GM12873 (cell line): ENCODE measurements around the gene MCU.

Experiments
- CTCF ChIP-seq: IDR thresholded peaks from 2 replicates; pipeline ENCODE4 v1.5.1; 2012; ENCODE audit warnings: low read depth, mild to moderate bottlenecking, moderate library complexity, low read length, control low read depth; ENCODE audit not compliant: insufficient read depth; ENCODE audit errors: missing control alignments

The MCU gene

GRCh38 chr10:72772031-72772430 is 80.1 kb downstream of the MCU start:
- no peak for TF ChIP-seq CTCF

- TF ChIP-seq CTCF = no peak
Observed at GRCh38 chr10:72779874-72780273, 87.9 kb downstream of the MCU start.

- TF ChIP-seq CTCF = no peak
Observed at GRCh38 chr10:72782649-72783330, 90.8 kb downstream of the MCU start.

- no peak for TF ChIP-seq CTCF
Observed at GRCh38 chr10:72783410-72783833, 91.5 kb downstream of the MCU start.

- TF ChIP-seq CTCF = no peak
Observed at GRCh38 chr10:72784551-72785351, 92.8 kb downstream of the MCU start.

GRCh38 chr10:72785409-72785808 is 93.5 kb downstream of the MCU start:
- TF ChIP-seq CTCF = no peak

- no peak for TF ChIP-seq CTCF
Observed at GRCh38 chr10:72790216-72790990, 98.5 kb downstream of the MCU start.
